Heart right ventricle (tissue), 16 donors: Measurements from ENCODE around the gene LOXL4. TPM values are rescaled to one million over a fixed set of nuclear protein-coding genes. Genes with fewer than 3 reads are reported as not detected.

Source experiments
- ATAC-seq, 8 donors: fragments of 200-7000 bp; cut with Tn5 transposase; one replicate each; pipeline ENCODE4 v1.9.1; 2020; ENCODE audit warnings: mild to moderate bottlenecking in 8 of 8, moderate library complexity in 8 of 8, moderate number of reproducible peaks in 1 of 8
- DNase-seq, 2 donors: peaks; one replicate each; pipeline ENCODE4 v3.0.0-alpha.2; 2020
- H3K27ac ChIP-seq, 10 donors: fragments of 200-600 bp; sonication (generic) in 2 of 10; one replicate each; pipeline versions ENCODE4 v1.5.0 to v1.8.0; 2020 to 2022; ENCODE audit warnings: mild to moderate bottlenecking in 3 of 10
- H3K27me3 ChIP-seq, 7 donors: fragments of 200-600 bp; one replicate each; pipeline ENCODE4 v1.8.0; 2021 to 2022; ENCODE audit warnings: mild to moderate bottlenecking in 2 of 7
- H3K36me3 ChIP-seq, 9 donors: fragments of 200-600 bp; sonication (generic) in 1 of 9; one replicate each; pipeline versions ENCODE4 v1.5.0 to v1.8.0; 2020 to 2022; ENCODE audit warnings: mild to moderate bottlenecking in 2 of 9
- H3K4me1 ChIP-seq, 9 donors: fragments of 200-600 bp; sonication (generic) in 1 of 9; one replicate each; pipeline versions ENCODE4 v1.5.0 to v1.8.0; 2020 to 2022; ENCODE audit warnings: mild to moderate bottlenecking in 4 of 9
- H3K4me3 ChIP-seq, 10 donors: fragments of 200-600 bp; sonication (generic) in 2 of 10; one replicate each; pipeline versions ENCODE4 v1.5.0 to v1.8.0; 2020 to 2022; ENCODE audit warnings: mild to moderate bottlenecking in 7 of 10, moderate library complexity in 2 of 10
- H3K9me3 ChIP-seq, 11 donors: fragments of 200-600 bp in 10 of 11; sonication (generic) in 2 of 11; one replicate each; pipeline versions ENCODE4 v1.5.0 to v1.8.0; 2013 to 2022; ENCODE audit warnings: mild to moderate bottlenecking in 2 of 11, control low read depth in 1 of 11, moderate library complexity in 1 of 11
- CTCF ChIP-seq, 9 donors: fragments of 200-600 bp; sonication (generic) in 2 of 9; IDR thresholded peaks; one replicate each; pipeline versions ENCODE4 v1.5.0 to v1.8.0; 2021 to 2022; ENCODE audit warnings: antibody characterized with exemption in 9 of 9, mild to moderate bottlenecking in 5 of 9, moderate library complexity in 1 of 9
- WGBS, 2 donors: extraction: QIAGEN DNeasy Blood & Tissue Kit; methylation state at CpG; one replicate each; pipeline ENCODE4 v1.1.7; 2013; ENCODE audit warnings: inconsistent platforms in 1 of 2; 5-methylcytosine and 5-hydroxymethylcytosine counted together
- intact Hi-C, 10 donors: fragments of 100-400 bp; cut with DNase I; formaldehyde crosslinking; loops; one replicate each; pipeline versions ENCODE4 v1.11.1 to v1.14.2; 2022
- polyA plus RNA-seq, 2 donors: library from polyadenylated mRNA; stranded (reverse); fragments of 200-250 nt; gene quantifications; one replicate each; pipeline ENCODE4 v1.2.3, GENCODE V29; 2013
- total RNA-seq, 10 donors: library from RNA; stranded (reverse); fragmentation: NEBNext Ultra II Directional in 3 of 10; extraction: Animal tissue kit (Norgen Biotek cat#: 25700) in 3 of 10; gene quantifications; one replicate each; pipeline versions ENCODE4 v1.2.1 to v1.2.4, GENCODE V29; 2021 to 2023
- donor health status: Arrhythmogenic right ventricular cardiomyopathy.
- donor health status: ischemic (EF 13 %, LVEDD 7.1; RV severe dilation, severe dysfunction).
- donor health status: healthy with polysubstance abuse.
- donor health status: DM: no; HTN: yes; CAD: no.
- donor health status: DM: no; HTN: no; CAD: no.
- donor health status: ischemic (EF 25% LVEDD 6.9; RV normal size, moderate dysfunction).
- donor health status: ischemic (EF 25% LVEDD 5.7; RV mildly dilated, moderate dysfunction).
- donor health status: healthy.
- donor health status: DM: yes; HTN: yes; CAD: no.
- donor health status: Ischemic cardiomyopathy.
- donor health status: ischemic (EF 35%, LVEDD 5.7; RV mildly dilated, moderate dysfunction).
- donor health status: nonischemic (EF 11% LVEDD 7.7; RV severe dilation, severe dysfunction).
- donor health status: DM: yes; HTN: yes; CAD: no.
- donor health status: PGD.
- donor health status: ischemic (EF 29% LVEDD 5.4; RV normal size, mild dysfunction).
- donor health status: nonischemic (EF 23%, LVEDD 6.1; RV moderate dilation, normal function).

LOXL4 gene
- total and polyA plus RNA-seq, 12 donors: 0.72 to 13.5 (median 1.9) TPM

GRCh38 chr10:98205351-98205750, 62.6 kb downstream of the LOXL4 start:
- Histone ChIP-seq H3K27ac (no peak overlapping the region), H3K4me3 (no peak overlapping the region), H3K4me1 (no peaks in the 10 kb centered on the region), H3K36me3 (peaks cover 0 to 29% (median 14%) of the 10 kb centered on the region in 9 donors), H3K27me3 (no peaks in the 10 kb centered on the region), H3K9me3 (no peaks in the 10 kb centered on the region)
- DNase-seq: no peak
- no peak for TF ChIP-seq CTCF (IDR thresholded peaks at IDR 0.05)
- intact Hi-C loops: no loop called here
- 87 to 94% methylated on average over 2 of the region's 2 CpGs for WGBS, 2 donors
- no peak for ATAC-seq

- Histone ChIP-seq H3K4me1 (peaks cover 0 to 14% (median 5%) of the 10 kb centered on the region in 9 donors), H3K36me3 (no peaks in the 10 kb centered on the region), H3K9me3 (no peaks in the 10 kb centered on the region), H3K27me3 (no peaks in the 10 kb centered on the region), H3K4me3 (no peak overlapping the region), H3K27ac (no peak overlapping the region)
- DNase-seq (no peak), ATAC-seq (no peak)
- TF ChIP-seq CTCF (IDR thresholded peaks at IDR 0.05): no peak
- intact Hi-C loops: loop anchor here in 1 of 10 donors (5.0 kb wide), 1 partner anchor 440 kb away; no protein-coding TSS in a partner anchor
- WGBS, 2 donors: 92 to 99% methylated on average over 8 of the region's 8 CpGs
These were observed 65.6 kb downstream of the LOXL4 start for GRCh38 chr10:98202378-98202777.

- H3K27ac ChIP-seq: no peak overlapping the region
- intact Hi-C loops: loop anchor here in 1 of 10 donors (5.0 kb wide), 1 partner anchor 439 kb away; no protein-coding TSS in a partner anchor
- H3K4me1 ChIP-seq: peaks cover 0 to 16% (median 6%) of the 10 kb centered on the region in 9 donors
- WGBS, 2 donors: 95 to 96% methylated on average over 5 of the region's 5 CpGs
- ATAC-seq: no peak
- no peaks in the 10 kb centered on the region for H3K27me3 ChIP-seq
- no peak for TF ChIP-seq CTCF (IDR thresholded peaks at IDR 0.05)
- H3K36me3 ChIP-seq: no peaks in the 10 kb centered on the region
- no peaks in the 10 kb centered on the region for H3K9me3 ChIP-seq
- DNase-seq: no peak
- H3K4me3 ChIP-seq: no peak overlapping the region
These were observed 66.2 kb downstream of the LOXL4 start for GRCh38 chr10:98201760-98202159.

Other genes starting within 250 kb of the LOXL4 start
- gene CRTAC1, start 237.6 kb downstream of the LOXL4 start, total RNA-seq: 10 to 100 TPM in 1 of 10 donors, 1 to 10 TPM in 6, under 1 TPM in 3; 0.61 to 12.4 (median 1.4) TPM
- gene CRTAC1, start 237.6 kb downstream of the LOXL4 start, polyA plus RNA-seq: 1 to 10 TPM in 1 of 2 donors, under 1 TPM in 1; 0.22 to 2.1 TPM
- gene R3HCC1L, start 133.5 kb downstream of the LOXL4 start, total RNA-seq: 1 to 10 TPM; 4.1 to 6.9 (median 5.2) TPM
- 1 to 10 TPM; 3.3 to 6.4 TPM for gene R3HCC1L, start 133.5 kb downstream of the LOXL4 start, polyA plus RNA-seq
- 10 to 100 TPM in 9 of 10 donors, 1 to 10 TPM in 1; 9.0 to 18.8 (median 13.9) TPM for gene PYROXD2, start 147.0 kb upstream of the LOXL4 start, total RNA-seq
- gene PYROXD2, start 147.0 kb upstream of the LOXL4 start, polyA plus RNA-seq: 10 to 100 TPM in 1 of 2 donors, 1 to 10 TPM in 1; 3.1 to 31.2 TPM
- gene HPS1, start 178.7 kb upstream of the LOXL4 start, total RNA-seq: 10 to 100 TPM; 21.2 to 54.3 (median 33.4) TPM
- gene HPS1, start 178.7 kb upstream of the LOXL4 start, polyA plus RNA-seq: 10 to 100 TPM; 26.9 to 39.4 TPM